NCI-H2196 treated with DMSO at 0.1 percent for 48 hours (cell line): ENCODE data around the gene CLIP4.

Source experiments
- DNase-seq: peaks from one replicate; lab custom pipeline; 2025; ENCODE audit not compliant: unreplicated experiment; lab: John Stamatoyannopoulos, UW

Gene CLIP4

GRCh38 chr2:29218550-29219125, 103.4 kb downstream of the CLIP4 start:
- DNase-seq = no peak

GRCh38 chr2:29219374-29219773, 104.2 kb downstream of the CLIP4 start:
- DNase-seq = no peak

- DNase-seq = no peak
Measured at GRCh38 chr2:29220506-29221270, 105.5 kb downstream of the CLIP4 start.

- DNase-seq = no peak
Measured at GRCh38 chr2:29222381-29223179, 107.4 kb downstream of the CLIP4 start.

GRCh38 chr2:29223257-29223656, 108.0 kb downstream of the CLIP4 start:
- DNase-seq = no peak

- DNase-seq = no peak
Measured at GRCh38 chr2:29223851-29224692, 108.9 kb downstream of the CLIP4 start.

GRCh38 chr2:29224693-29225551, 109.7 kb downstream of the CLIP4 start:
- DNase-seq = no peak

- no peak for DNase-seq
Measured at GRCh38 chr2:29225814-29226213, 110.6 kb downstream of the CLIP4 start.

- DNase-seq = no peak
Measured at GRCh38 chr2:29226375-29226774, 111.2 kb downstream of the CLIP4 start.

- no peak for DNase-seq
Measured at GRCh38 chr2:29226808-29227207, 111.6 kb downstream of the CLIP4 start.

- no peak for DNase-seq
Measured at GRCh38 chr2:29227935-29228675, 112.9 kb downstream of the CLIP4 start.

GRCh38 chr2:29228947-29229346, 113.7 kb downstream of the CLIP4 start:
- DNase-seq = no peak

- DNase-seq = no peak
Measured at GRCh38 chr2:29229640-29230039, 114.4 kb downstream of the CLIP4 start.

- no peak for DNase-seq
Measured at GRCh38 chr2:29232041-29232440, 116.8 kb downstream of the CLIP4 start.

GRCh38 chr2:29233428-29233827, 118.2 kb downstream of the CLIP4 start:
- no peak for DNase-seq

- no peak for DNase-seq
Measured at GRCh38 chr2:29235411-29235810, 120.2 kb downstream of the CLIP4 start.

GRCh38 chr2:29236074-29236473, 120.9 kb downstream of the CLIP4 start:
- DNase-seq = no peak

GRCh38 chr2:29238497-29238896, 123.3 kb downstream of the CLIP4 start:
- DNase-seq = no peak
